ENCODE results near the gene ANGPT4.
"Not testable (repeated sequence)": the region's sequence is repeated elsewhere in the genome, so short reads cannot be mapped to it uniquely, and the experiment has no call there.

Gene ANGPT4

DNA sequence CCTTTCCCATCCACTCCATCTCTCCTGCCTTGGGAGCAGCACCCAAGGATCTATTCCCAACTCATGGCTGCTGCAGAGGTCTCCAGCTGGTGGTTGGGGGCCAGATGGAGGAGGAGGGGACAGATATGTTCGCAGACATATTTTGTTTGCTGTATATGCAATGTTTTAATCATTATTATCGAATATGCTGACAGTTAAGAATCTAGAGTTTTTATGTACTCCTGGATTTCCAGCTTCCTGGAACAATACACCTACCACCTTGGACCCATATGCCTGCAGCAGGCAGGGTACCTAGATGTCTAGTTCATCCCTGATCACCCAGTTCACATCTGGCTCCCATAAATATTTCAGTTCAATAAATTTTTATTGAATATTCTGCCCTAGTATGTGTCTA lies 73.6 kb downstream of the ANGPT4 start:
- no peak for DNase-seq

DNA sequence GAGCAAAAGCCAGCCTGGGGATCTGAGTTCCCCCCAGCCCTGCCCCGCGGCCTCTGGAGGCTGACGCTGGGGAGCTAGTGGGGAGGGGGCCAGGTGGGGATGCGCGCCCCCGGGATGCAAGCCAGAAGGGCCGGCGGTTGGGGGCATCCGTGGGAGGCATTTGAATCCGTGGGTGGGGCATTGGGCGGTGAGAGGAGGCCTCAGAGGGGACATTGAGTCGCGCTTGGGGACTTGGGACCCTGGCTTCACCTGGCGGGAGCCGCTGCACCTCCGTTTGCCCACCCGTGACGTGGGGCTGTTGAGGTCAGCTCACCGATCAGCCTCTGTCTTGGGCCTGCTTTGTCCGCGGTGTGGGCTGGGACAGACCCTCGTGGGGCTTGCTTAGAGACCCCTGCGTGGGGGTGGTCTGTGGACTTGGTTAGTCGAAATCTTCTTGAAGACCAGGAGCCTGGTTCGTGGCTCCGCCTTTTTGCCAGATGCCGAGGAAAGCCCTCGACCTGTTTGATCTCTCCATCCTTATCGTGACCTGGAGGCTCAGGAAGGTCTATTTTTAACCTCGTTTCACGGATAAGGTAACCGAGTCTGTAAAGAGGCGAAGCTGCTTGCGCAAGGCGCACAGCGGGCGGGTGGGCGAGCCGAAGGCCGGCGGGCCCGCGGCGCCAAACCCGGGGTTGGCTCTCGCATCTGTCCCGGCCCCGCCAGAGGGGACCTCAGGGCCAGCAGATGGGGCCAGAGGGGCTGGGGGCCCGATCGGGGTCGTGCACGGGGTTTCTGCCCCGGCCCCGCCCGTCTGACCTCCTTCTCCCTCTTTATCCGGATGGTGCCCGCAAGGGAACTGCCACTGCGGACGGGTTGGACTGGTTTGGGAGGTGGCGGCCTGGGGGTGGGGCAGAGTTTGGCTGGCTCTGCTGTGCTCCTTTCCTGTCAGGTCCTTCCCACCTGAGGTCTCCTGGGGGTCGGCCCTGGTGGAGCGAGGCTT lies 74.3 kb downstream of the ANGPT4 start:
- no peak for DNase-seq

DNA sequence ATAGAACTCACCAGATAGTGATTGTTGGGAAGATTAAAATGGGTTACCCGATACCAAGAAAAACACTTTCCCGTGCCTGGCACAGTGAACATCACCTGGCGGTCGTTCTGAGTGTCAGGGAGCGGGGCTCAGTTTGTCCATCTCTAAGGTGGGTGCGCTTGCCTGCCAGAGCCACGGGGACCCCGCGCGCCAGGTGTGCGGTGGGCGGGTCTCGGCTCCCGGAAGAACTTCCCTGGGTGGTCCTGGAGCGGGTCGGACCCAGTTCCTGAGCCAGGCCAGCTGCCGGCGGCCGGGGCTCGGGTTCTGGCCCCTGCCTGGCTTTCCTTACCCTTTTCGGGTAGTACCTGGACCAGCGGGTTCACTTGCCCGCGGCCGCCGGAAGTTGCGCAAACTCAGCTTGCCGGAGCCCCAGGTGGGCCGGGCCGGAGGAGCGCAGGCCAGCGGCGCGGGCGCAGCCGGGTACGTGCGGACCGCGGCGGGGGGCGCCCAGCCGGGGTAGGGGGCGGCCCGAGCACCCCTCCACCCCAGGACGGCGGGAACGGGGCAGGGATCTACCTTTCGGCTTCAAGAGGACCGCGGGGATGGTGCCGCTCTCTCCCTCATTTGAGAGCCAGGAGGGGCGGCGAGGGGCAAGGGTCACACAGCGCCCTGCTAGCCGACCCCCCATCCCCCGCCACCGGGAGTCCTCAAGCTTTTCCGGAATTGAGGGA lies 75.1 kb downstream of the ANGPT4 start:
- DNase-seq: no peak

DNA sequence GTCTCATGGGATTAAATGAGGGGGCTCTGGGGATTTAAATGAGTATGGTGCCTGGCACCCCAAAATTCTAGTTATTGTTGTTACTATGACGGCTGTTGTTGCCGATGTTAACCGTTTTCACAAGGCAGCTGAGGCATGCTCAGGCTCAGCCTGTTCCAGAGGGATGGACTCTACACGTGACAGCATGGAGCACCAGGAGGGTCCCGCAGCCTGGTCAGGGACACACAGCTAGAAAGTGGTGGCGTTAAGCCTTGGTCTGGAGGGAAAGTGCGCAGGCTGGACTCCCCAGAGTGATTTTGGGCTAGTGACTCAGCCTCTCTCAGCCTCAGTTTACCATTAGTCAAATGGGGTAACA lies 75.7 kb downstream of the ANGPT4 start:
- DNase-seq: no peak

DNA sequence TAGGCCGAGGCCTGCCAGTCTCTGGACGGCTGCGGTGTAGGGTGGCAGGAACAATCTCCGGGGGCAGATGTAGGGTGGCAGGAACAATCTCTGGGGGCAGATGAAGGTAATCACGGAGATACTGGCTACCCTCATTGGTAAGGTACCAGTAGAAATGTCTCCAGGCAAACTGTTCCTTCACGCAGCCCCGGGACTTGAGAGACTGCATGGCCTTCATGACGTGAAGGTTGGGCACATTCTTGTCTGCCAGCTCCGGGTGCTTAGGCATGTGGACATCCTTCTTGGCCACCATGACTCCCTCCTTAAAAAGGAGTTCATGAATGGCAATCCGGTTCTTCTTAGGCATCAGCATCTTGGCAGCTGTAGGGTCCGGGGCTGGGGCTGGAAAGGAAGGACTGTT lies 76.5 kb downstream of the ANGPT4 start:
- no peak for DNase-seq

DNA sequence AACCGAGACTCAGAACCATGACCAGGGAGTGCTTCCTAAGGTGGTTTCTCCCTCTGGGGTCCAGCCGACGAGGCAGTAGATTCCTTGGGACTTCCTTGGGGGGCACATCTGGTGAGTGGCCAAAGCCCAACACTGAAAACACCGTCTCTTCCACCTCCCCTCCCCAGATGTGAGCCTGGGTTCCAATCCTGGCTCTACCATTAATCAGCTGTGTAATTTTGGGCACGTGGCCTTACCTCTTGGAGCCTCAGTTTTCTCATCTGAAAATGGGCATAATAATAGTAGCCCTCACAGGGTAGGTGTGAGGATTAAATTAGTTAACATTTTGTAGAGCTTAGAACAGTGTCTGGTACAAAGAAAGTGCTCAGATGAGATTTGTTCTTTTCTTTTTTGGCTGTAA lies 77.1 kb downstream of the ANGPT4 start:
- no peak for DNase-seq

DNA sequence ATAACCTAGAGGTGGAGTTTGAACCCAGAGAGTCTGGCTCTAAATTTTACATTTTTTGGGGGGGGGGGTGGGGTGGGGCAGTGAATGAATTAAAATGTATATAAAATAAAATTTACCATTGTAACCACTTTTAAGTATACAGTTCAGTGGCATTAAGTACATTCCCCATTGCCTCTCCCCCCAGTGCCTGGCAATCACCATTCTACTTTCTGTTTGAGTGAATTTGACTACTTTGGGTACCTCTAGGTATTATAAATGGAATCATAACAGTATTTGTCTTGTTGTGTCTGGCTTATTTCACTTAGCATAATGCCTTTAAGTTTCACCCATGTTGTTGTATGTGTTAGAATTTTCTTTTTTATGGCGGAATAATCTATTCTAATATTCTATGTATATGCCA lies 79.9 kb downstream of the ANGPT4 start:
- DNase-seq: no peak

DNA sequence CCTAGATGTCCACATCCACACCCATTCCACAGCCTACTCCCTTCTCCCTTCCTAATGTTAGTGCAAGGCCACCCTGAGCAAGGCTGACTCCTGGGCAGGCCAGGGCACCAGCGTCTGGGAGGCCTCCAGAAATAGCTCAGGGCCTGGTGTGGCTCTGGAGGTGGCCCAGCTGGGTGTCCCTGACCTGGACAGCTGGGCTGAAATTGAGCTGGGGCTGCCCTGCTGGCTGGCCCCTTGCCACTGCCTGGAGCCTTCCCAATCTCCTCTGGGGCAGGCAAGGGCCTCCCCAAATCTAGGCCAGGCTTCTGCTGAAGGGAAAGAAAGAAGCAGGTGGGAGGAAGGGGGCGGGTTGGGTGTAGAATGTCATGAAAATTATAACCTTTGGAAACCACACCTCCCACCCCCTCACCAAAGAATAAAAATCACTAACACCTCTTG lies 80.5 kb downstream of the ANGPT4 start:
- no peak for DNase-seq

DNA sequence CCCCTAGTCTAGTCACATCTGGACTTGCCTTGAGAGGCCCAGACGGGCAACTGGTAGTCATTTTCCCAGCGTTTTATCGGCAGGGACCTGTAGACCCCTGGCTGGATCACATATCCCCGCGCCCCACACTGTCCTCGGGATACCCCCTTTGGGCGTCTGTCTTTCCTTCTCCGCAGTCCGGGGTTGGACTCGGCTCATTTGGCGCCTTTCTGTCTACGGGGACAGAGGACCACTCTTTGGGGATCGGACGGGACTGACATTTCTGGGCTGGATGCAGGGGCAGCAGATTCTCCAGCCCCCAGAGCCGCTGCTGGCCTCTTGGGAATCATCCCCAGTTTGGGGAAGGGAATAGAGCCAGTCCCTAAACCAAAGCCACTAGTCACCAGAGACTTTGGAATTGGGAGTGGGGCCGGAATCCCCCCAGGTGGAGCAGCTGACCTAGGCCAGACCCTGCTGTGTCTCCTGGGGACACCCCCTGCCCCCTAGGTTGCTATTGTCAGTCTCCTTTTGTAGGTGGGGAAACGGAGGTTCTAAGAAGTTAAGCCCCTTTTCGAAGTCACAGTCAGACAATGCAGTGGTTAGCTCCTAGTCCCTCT lies 81.9 kb downstream of the ANGPT4 start:
- DNase-seq: peak; percentile 5 to 27

DNA sequence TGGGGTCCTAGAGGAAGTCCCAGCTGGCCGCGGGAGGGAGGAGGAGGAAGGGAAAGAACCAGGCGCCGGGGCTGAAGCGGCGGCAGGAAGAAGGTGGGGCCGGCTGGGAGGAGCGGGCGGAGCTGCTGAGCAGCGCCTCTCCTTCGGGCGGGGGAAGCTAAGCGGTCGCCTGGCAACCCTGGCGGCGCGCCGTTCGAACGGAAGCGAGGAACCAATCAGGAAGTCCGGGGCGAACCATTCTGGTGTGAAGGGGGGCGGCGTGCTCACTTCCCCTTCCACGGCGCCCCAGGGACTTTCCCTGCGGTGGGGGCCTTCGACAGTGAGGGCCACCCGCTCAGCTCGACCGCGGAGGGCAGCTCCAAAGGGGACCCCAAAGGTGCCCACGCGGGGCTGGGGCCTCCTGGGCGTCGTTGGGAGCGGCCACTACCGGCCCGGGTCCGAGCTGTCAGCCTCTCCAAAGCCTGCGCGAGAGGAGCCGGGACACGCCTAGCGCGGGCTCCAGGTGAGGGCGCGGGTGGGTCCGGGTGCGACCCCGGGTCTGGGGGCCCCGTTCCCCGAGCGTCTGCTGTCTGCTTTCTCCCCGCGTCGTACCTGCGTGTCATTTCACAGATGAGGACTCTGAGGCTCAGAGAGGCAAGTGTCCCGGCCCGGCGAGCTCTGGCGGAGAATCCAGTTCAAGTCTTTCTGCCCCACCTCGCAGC lies 82.5 kb downstream of the ANGPT4 start, which contains the start of gene FAM110A:
TSS of gene FAM110A (plus strand) at position 266 of the 701 bp plus-strand sequence. CDS start 11,090 bp downstream, outside the sequence.
- peak; percentile 97 for DNase-seq

DNA sequence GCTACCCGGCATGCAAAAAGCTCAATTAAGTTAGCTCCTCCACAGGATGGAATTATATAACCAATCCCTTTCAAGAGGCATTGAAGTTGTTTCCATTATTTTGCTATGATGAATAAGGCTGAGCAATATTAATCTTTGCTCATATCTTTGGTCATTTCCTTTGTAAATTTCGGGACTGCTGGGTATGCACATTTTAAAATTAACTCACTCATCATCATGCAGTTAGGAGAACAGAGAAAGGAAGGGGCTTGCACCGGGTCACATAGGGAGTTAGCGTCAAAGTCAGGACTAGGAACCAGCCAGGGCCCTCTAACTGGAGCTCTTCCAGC lies 83.0 kb downstream of the ANGPT4 start:
- no peak for DNase-seq

DNA sequence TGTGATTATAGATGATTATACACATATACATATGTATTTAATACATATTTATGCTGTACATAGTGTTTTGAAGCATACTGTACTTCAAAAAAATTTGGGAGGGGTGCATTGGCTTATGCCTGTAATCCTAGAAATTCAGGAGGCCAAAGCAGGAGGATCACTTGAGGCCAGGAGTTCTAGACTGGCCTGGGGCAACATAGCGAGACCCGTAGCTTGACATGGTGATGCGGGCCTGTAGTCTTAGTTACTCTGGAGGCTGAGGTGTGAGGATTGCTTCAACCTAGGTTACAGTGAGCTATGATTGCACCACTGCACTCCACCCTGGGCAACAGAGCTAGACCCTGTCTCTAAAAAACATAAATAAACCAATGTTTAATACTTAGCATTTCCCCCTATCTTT lies 84.2 kb downstream of the ANGPT4 start:
- no peak for DNase-seq

DNA sequence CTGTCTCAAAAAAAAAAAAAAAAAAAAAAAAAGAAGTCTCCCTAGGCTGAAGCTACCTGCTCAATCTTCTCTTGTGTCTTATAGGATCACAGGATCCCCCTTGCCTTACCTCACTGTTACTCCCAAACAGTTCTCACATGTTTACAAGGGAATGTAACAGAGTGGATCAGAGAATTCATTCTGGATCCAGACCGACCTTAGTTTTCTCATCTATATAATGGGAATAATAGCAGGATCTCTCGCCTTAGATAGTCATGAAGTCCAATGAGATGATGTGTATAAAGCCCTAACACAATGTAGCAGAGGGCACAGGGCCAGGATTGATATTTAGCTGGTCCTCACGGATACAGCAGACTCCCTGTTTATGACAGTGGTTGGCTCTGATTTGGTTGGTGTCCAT lies 84.9 kb downstream of the ANGPT4 start:
- no peak for DNase-seq

DNA sequence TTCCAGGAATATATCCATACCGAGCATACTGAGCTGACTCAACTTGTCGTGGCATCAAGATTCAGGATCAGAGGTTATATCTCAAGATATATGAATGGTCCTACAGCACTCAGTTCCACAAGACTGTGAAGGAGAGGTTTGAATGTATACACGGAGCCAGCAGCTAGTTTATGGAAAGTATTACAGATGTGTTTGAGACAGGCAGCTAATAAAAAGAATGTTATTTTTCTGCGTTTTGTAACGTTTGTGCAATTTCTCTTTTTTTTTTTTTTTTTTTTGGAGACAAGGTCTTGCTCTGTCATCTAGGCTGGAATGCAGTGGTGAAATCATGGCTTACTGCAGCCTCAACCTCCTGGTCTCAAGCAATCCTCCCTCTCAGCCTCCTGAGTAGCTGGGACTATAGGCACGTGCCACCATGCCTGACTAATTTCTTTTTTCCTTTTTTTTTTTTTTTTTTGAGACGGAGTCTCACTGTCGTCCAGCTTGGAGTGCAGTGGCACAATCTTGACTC lies 86.1 kb downstream of the ANGPT4 start:
- DNase-seq: peak; percentile 22 to 77

DNA sequence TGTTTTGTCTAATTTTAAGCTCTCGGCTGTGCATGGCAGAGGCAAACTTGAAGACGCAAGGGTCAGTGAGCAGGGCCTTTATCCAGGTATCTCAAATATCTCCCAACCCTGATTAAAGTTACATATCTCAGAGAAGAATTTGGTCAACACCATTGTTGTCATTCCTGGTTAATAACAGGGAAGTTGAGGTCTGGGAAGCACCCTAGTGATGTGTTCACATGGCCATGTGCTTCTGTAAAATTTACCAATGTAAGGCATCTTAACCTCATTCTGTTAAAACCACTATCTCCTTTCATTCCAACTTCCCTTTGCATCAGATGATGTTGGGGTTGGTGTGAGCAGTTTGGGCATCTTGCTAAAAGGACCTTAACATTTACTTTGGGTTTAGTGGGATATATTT lies 86.6 kb downstream of the ANGPT4 start:
- DNase-seq: peak; percentile 87

DNA sequence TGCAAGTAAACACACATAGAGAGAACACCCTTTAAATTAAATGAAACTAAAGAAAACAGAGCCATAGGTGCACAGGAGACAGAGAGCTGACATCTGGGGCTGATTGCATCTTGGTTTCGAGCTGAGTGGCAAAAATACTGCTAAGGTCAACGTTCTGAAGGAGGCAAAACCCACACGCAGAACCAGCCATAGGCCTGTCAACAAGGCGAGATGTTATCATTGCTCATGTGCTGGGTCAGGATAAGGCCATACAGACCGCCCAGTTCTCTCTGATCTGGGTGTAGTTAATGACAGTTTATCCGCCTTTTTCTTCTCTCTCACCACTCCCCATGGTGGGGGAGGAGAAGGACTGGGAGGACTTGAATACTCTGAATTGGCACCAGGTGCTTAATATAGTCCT lies 87.1 kb downstream of the ANGPT4 start:
- DNase-seq: peak; percentile 15 to 51

DNA sequence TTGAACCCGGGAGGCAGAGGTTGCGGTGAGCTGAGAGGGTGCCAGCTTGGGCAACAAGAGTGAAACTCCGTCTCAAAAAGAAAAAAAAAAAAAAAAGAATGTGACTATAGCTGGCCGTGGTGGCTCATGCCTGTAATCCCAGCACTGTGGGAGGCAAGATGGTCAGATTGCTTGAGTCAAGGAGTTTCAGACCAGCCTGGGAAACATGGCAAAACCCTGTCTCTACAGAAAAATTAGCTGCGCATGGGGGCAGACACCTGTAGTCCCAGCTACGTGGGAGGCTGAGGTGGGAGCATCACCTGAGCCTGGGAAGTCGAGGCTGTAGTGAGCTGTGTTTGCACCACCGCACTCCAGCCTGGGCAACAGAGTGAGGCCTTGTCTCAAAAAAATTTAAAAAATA lies 88.2 kb downstream of the ANGPT4 start:
- not testable (repeated sequence) for DNase-seq

DNA sequence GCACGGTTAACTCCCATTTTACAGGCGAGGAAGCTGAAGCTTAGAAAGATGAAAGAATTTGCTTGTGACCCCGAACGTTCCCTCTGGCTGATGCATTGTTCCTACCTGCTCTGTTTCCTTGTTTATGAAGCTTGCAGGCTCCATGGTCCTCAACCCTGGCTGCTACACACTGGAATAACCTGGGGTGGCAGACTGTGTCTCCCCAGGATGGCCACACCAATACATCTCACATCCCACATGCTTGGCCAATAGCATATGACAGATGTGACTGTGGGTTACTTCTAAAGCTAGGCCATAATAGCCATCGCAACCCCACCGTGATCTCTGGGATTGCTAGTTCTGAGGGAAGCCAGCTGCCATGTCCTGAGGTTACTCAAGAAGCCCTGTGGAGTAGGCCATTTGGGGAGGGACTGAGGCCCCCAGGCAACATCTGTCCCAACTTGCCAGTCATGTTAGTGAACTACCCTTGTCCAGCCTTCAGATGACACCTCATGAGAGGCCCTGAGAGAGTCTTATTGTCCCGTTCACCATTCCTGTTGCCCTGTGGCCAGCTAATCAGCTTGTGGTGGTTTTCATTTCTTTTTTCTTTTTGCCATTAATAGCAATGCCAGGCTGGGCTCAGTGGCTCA lies 89.3 kb downstream of the ANGPT4 start:
- DNase-seq: no peak

DNA sequence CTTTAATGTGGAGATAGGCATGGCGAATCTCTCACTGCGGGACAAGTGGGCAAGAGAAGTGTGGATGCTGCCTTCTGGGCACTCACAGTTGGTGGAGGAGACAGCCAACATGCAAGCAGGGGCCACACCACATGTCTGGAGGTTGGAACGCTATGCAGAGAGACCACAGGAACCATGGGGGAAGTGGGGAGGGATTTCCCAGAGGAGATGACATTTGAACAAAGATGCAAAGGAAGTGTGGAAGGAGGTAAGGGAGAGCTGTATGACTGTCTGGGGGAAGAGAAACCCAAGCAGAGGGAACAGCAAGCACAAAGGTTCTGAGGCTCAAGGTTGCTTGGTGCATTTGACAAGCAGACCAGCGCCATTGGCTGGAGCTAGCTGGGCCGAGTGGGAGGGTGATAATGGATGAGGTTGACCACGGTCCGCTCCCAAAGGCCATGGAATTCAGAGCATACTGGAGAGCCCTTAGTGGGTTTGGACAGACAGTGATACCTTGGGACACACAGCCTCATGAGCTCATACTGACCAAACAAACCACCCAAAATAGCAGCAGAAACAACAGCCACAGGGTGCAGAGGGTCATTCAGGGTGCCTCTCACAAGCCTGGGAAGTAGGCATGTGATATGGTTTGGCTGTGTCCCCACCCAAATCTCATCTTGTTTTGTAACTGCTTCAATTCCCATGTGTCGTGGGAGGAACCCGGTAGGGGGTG lies 90.3 kb downstream of the ANGPT4 start:
- DNase-seq: no peak

DNA sequence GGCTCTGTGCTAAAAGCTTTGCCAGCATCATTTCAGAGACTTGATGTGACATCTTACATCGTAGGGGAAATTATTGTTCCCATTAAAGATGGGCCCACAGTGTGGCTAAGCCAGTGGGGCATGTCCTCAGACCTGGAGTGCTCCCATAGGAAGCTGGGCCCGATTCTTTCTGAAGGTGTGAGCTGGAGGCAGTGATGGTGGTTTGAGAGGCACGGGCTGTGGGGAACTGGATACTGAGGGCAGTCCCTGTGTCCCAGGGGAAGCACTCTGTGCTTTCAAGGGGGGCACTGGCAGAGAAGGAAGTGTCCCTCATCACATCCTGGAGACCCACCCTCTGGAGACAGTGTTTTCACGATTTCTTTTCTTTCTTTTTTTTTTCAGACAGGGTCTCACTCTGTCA lies 91.2 kb downstream of the ANGPT4 start:
- no peak for DNase-seq

DNA sequence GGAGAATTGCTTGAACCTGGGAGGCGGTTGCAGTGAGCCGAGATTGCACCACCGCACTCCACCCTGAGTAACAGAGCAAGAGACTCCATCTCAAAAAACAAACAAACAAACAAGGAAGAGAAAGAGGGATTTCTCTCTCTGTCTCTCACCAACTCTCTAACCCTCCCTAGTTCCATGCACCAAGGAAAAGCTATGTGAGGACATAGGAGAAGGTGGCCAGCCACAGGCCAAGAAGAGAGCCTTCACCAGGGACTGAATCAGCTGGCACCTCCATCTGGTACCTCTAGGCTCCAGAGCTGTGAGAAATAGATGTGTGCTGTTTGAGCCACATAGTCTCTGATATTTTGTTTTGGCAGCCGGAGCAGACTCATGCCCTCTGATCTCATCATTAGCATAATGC lies 91.6 kb downstream of the ANGPT4 start:
- DNase-seq: no peak

DNA sequence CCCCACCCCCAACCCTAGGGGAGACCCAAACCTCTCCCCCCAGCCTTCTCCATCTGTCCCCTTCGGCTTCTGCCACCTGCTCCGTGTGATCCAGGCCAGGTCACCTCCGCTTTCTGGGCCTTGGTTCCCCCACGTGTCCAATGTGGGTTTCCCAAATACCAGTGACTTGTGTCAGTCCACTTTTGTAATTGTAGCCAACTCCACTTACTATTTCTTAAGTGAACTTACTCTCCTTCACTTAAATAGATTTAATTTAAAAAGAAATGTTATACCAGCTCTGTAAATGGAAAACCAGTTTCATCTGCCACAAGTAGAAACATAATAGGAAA lies 92.6 kb downstream of the ANGPT4 start:
- no peak for DNase-seq

All from inflammatory macrophage (primary cell).